HEK293 (cell line): Measurements from ENCODE around the gene THUMPD2.

Source experiments
- CTCF ChIP-seq: fragments of 450-650 bp; formaldehyde crosslinking; IDR thresholded peaks from 2 replicates; pipeline ENCODE4 v1.5.1; 2016; ENCODE audit warnings: missing biosample characterization, missing genetic modification characterization
- KLF16 ChIP-seq: fragments of 450-650 bp; formaldehyde crosslinking; IDR thresholded peaks from 2 replicates; pipeline ENCODE4 v1.5.1; 2017; ENCODE audit warnings: missing biosample characterization, missing genetic modification characterization
- REST ChIP-seq: fragments of 450-650 bp; formaldehyde crosslinking; IDR thresholded peaks from 2 replicates; pipeline ENCODE4 v1.5.1; 2016; ENCODE audit warnings: missing biosample characterization, missing genetic modification characterization
- SP3 ChIP-seq: fragments of 450-650 bp; formaldehyde crosslinking; IDR thresholded peaks from 2 replicates; pipeline ENCODE4 v1.5.1; 2016; ENCODE audit warnings: missing biosample characterization, missing genetic modification characterization
- ZBTB17 ChIP-seq: fragments of 450-650 bp; formaldehyde crosslinking; IDR thresholded peaks from 2 replicates; pipeline ENCODE4 v1.5.1; 2016; ENCODE audit warnings: missing biosample characterization, missing genetic modification characterization
- ZEB2 ChIP-seq: fragments of 450-650 bp; formaldehyde crosslinking; IDR thresholded peaks from 2 replicates; pipeline ENCODE4 v1.5.1; 2016; ENCODE audit warnings: missing biosample characterization, missing genetic modification characterization
- ZNF24 ChIP-seq: fragments of 450-650 bp; formaldehyde crosslinking; IDR thresholded peaks from 2 replicates; pipeline ENCODE4 v1.5.1; 2016; ENCODE audit warnings: missing biosample characterization, missing genetic modification characterization
- ZNF311 ChIP-seq: fragments of 450-650 bp; formaldehyde crosslinking; IDR thresholded peaks from 2 replicates; pipeline ENCODE4 v1.5.1; 2017; ENCODE audit warnings: missing biosample characterization, missing genetic modification characterization, borderline replicate concordance
- ZNF324 ChIP-seq: fragments of 450-650 bp; formaldehyde crosslinking; IDR thresholded peaks from 2 replicates; pipeline ENCODE4 v1.5.1; 2016; ENCODE audit warnings: missing biosample characterization, missing genetic modification characterization
- ZNF560 ChIP-seq: fragments of 450-650 bp; formaldehyde crosslinking; IDR thresholded peaks from 2 replicates; pipeline ENCODE4 v1.5.1; 2017; ENCODE audit warnings: missing biosample characterization, missing genetic modification characterization, borderline replicate concordance
- ZNF791 ChIP-seq: fragments of 450-650 bp; formaldehyde crosslinking; IDR thresholded peaks from 2 replicates; pipeline ENCODE4 v1.5.1; 2016; ENCODE audit warnings: missing biosample characterization, missing genetic modification characterization

GRCh38 chr2:39733070-39733674, 45.9 kb downstream of the THUMPD2 start:
- TF ChIP-seq CTCF (no peak), ZBTB17 (tag by site-specific recombination) (no peak), ZNF324 (tag by site-specific recombination) (no peak), ZNF311 (tag by site-specific recombination) (no peak), ZEB2 (no peak), ZNF791 (tag by site-specific recombination) (no peak), ZNF24 (no peak), KLF16 (no peak), SP3 (no peak), REST (tag by site-specific recombination) (no peak), ZNF560 (no peak)
